Keratinocyte (primary cell): ENCODE results near the gene ZNF512B. TPM values are rescaled to one million over a fixed set of nuclear protein-coding genes. Genes with fewer than 3 reads are reported as not detected.

Experiments
- DNase-seq: peaks from one replicate; pipeline ENCODE4 v3.0.0-alpha.2; 2011; ENCODE audit warnings: low read depth, missing footprints, low spot score
- FAIRE-seq: peaks from 2 replicates; lab custom pipeline; 2011; peaks lifted over from hg19 to GRCh38; lab: Jason Lieb, UNC
- H2AFZ ChIP-seq: 2 replicates; pipeline ENCODE4 v1.6.0; 2012; ENCODE audit warnings: low read length, control low read depth, inconsistent platforms; ENCODE audit not compliant: control insufficient read depth
- H3K27ac ChIP-seq: 2 replicates; pipeline ENCODE4 v1.5.1; 2011; ENCODE audit warnings: low read length; ENCODE audit not compliant: control insufficient read depth, insufficient read depth
- H3K27me3 ChIP-seq: 3 replicates; pipeline ENCODE4 v1.6.0; 2011; ENCODE audit warnings: low read length; ENCODE audit not compliant: control insufficient read depth, insufficient read depth; ENCODE audit errors: extremely low read depth
- H3K36me3 ChIP-seq, 2 experiments: 2 replicates in 1 of 2; 3 replicates in 1 of 2; pipeline ENCODE4 v1.5.1; 2011; ENCODE audit warnings: low read length in 2 of 2, mild to moderate bottlenecking in 1 of 2; ENCODE audit not compliant: control insufficient read depth in 2 of 2, insufficient read depth in 2 of 2; ENCODE audit errors: extremely low read depth in 1 of 2
- H3K4me1 ChIP-seq: 3 replicates; pipeline ENCODE4 v1.5.1; 2011; ENCODE audit warnings: low read length; ENCODE audit not compliant: control insufficient read depth, insufficient read depth; ENCODE audit errors: extremely low read depth
- H3K4me2 ChIP-seq: 3 replicates; pipeline ENCODE4 v1.6.0; 2011; ENCODE audit warnings: low read depth, low read length; ENCODE audit not compliant: control insufficient read depth, insufficient read depth; ENCODE audit errors: extremely low read depth
- H3K4me3 ChIP-seq, 3 experiments: fragments of 200-600 bp in 1 of 3; sonication (generic) in 1 of 3; 2 replicates in 2 of 3; 3 replicates in 1 of 3; pipeline ENCODE4 v1.5.1; 2011 to 2016; ENCODE audit warnings: low read length in 3 of 3, mild to moderate bottlenecking in 3 of 3, control low read depth in 2 of 3, inconsistent platforms in 1 of 3, low read depth in 1 of 3, mixed read lengths in 1 of 3, mixed run types in 1 of 3, moderate library complexity in 1 of 3; ENCODE audit not compliant: control insufficient read depth in 2 of 3, insufficient read depth in 2 of 3; ENCODE audit errors: extremely low read depth in 1 of 3
- H3K79me2 ChIP-seq: 2 replicates; pipeline ENCODE4 v1.6.0; 2012; ENCODE audit warnings: low read length; ENCODE audit not compliant: control insufficient read depth, insufficient read depth
- H3K9ac ChIP-seq: 3 replicates; pipeline ENCODE4 v1.6.0; 2011; ENCODE audit warnings: low read length; ENCODE audit not compliant: control insufficient read depth, insufficient read depth; ENCODE audit errors: extremely low read depth
- H3K9me1 ChIP-seq: 3 replicates; pipeline ENCODE4 v1.6.0; 2011; ENCODE audit warnings: low read length; ENCODE audit not compliant: control insufficient read depth, insufficient read depth; ENCODE audit errors: extremely low read depth
- H3K9me3 ChIP-seq: 2 replicates; pipeline ENCODE4 v1.5.1; 2012; ENCODE audit warnings: low read depth, low read length; ENCODE audit not compliant: control insufficient read depth
- H4K20me1 ChIP-seq: 3 replicates; pipeline ENCODE4 v1.6.0; 2011; ENCODE audit warnings: low read length; ENCODE audit not compliant: control insufficient read depth, insufficient read depth; ENCODE audit errors: extremely low read depth
- CTCF ChIP-seq, 3 experiments: IDR thresholded peaks in 1 of 3; conservative IDR thresholded peaks in 1 of 3; optimal IDR thresholded peaks in 1 of 3; 2 replicates in 2 of 3; 3 replicates in 1 of 3; pipeline versions ENCODE3 to v1.5.1; 2011; ENCODE audit warnings: low read length in 3 of 3, mild to moderate bottlenecking in 3 of 3, moderate library complexity in 2 of 3, control low read depth in 1 of 3, inconsistent platforms in 1 of 3; ENCODE audit not compliant: insufficient read depth in 2 of 3; ENCODE audit errors: extremely low read depth in 1 of 3
- EZH2 ChIP-seq: IDR thresholded peaks from one replicate; pipeline ENCODE4 v1.6.1; 2012; ENCODE audit warnings: inconsistent platforms, mild to moderate bottlenecking, low read length, moderate library complexity
- dilution Hi-C: fragments of 300-500 bp; cut with MboI; formaldehyde crosslinking; loops from one replicate; pipeline ENCODE4 v1.7.0; 2020; ENCODE audit warnings: low sequenced_read_pairs; ENCODE audit not compliant: extremely low pct_ligation_motif_present
- polyA plus RNA-seq, 5 experiments: library from polyadenylated mRNA; depleted of rRNA in 3 of 5; stranded (reverse) in 3 of 5; stranded (forward) in 1 of 5; unstranded in 1 of 5; fragments of >200 nt; gene quantifications; 1 replicate in 1 of 5; 2 replicates in 3 of 5; 3 replicates in 1 of 5; pipeline versions ENCODE4 v1.2.1 to v1.2.3, GENCODE V29; 2011 to 2012; ENCODE audit warnings: missing spikeins in 2 of 5, low read depth in 1 of 5, low replicate concordance in 1 of 5

The ZNF512B gene
- polyA plus RNA-seq, 1 donor (not counting 4 experiments of a cell fraction or from before 2014, with no cell fraction given), result 2.4 TPM

DNA sequence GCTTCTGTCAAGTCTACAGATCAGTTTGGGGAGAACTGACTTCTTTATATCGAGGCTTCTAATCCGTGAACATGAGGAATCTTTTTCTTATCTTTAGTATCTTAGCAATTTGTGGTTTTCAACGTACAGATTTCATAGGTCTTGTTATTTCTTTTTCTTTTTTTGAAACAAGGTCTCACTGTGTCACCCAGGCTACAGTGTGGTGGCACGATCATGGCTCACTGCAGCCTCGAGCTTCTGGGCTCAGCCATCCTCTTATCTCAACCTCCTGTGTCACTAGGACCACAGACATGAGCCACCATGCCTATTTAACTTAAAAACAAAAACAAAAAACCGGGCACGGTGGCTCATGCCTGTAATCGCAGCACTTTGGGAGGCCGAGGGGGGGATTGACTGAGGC is 45.5 kb downstream of the ZNF512B start:
- no peak for FAIRE-seq
- Histone ChIP-seq H3K4me2 (no peak overlapping the region), H3K4me1 (no peaks in the 10 kb centered on the region), H3K4me3 (no peak overlapping the region), H3K79me2 (peaks cover 72% of the 10 kb centered on the region), H3K9me3 (no peaks in the 10 kb centered on the region), H3K27me3 (no peaks in the 10 kb centered on the region), H3K36me3 (peaks cover 19 to 28% of the 10 kb centered on the region in 2 experiments), H3K9me1 (no peaks in the 10 kb centered on the region), H3K27ac (no peak overlapping the region), H3K9ac (no peak overlapping the region), H4K20me1 (peaks cover 10% of the 10 kb centered on the region), H2AFZ (no peak overlapping the region)
- DNase-seq, result no peak
- TF ChIP-seq CTCF (optimal IDR thresholded peaks at IDR 0.05 in 1 of 3, IDR thresholded peaks at IDR 0.05 in 1 of 3, conservative IDR thresholded peaks at IDR 0.05 in 1 of 3; ENCODE audit: extremely low read depth in 1 of 3, insufficient read depth in 2 of 3, low read length in 3 of 3) (no peak), EZH2 (no peak)
- dilution Hi-C loops, result no loop called here

GRCh38 chr20:63923651-63924050 is 46.1 kb downstream of the ZNF512B start:
- Histone ChIP-seq H3K4me3 (no peak overlapping the region), H3K27ac (no peak overlapping the region), H4K20me1 (peaks cover 10% of the 10 kb centered on the region), H3K9me3 (no peaks in the 10 kb centered on the region), H3K36me3 (peaks cover 14 to 26% of the 10 kb centered on the region in 2 experiments), H3K79me2 (peaks cover 77% of the 10 kb centered on the region), H3K9ac (no peak overlapping the region), H3K4me1 (no peaks in the 10 kb centered on the region), H2AFZ (no peak overlapping the region), H3K27me3 (no peaks in the 10 kb centered on the region), H3K4me2 (no peak overlapping the region), H3K9me1 (no peaks in the 10 kb centered on the region)
- FAIRE-seq (no peak), DNase-seq (no peak)
- dilution Hi-C loops, result no loop called here
- TF ChIP-seq CTCF (optimal IDR thresholded peaks at IDR 0.05 in 1 of 3, IDR thresholded peaks at IDR 0.05 in 1 of 3, conservative IDR thresholded peaks at IDR 0.05 in 1 of 3; ENCODE audit: extremely low read depth in 1 of 3, insufficient read depth in 2 of 3, low read length in 3 of 3) (no peak), EZH2 (no peak)
